Measurements from ENCODE around the gene ZNF783.
A peak's percentile ranks its signal among the peaks of the same experiment; 100 is the strongest.
"Not testable (repeated sequence)": the region's sequence is repeated elsewhere in the genome, so short reads cannot be mapped to it uniquely, and the experiment has no call there.

Gene ZNF783

DNA sequence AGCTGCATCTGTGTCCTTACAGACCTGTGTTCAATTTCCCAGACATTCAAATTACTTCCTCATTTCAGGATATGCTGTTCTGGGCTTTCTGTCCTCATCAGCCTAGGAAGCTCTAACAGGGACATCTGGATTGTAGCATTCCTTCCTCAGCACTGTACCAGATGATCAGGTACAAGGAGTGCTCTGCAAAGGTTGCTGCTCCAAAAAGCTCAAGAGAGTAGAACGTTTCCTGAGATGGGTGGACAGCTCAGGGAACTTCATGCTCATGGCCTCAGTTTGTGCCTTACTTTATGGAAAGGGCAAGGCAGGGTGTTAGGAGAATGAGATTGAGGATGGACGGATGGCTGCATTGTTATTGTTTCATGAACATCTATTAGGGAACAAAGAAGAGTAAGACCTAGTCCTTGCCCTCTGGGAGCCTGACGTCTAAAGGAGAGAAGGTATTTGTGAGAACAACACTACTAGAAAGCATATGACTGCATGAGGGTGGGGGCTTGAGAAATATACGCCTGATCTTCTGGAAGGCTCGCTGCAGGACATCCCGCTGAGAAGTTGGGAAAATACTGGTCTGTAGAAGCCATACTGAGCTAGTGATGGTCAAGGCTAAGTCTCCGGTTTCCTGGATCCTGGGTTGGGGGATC lies 33.0 kb upstream of the ZNF783 start:
- H3K9me3 ChIP-seq = no peaks in the 10 kb centered on the region
- no peak for DNase-seq (ENCODE audit: low spot score in 2 of 2)
- H3K4me1 ChIP-seq = no peaks in the 10 kb centered on the region
- no peaks in the 10 kb centered on the region for H3K27me3 ChIP-seq (ENCODE audit: low read depth)
- H3K36me3 ChIP-seq (replicated peaks) = peaks cover 12% of the 10 kb centered on the region
- in situ Hi-C loops (cut with MboI; ENCODE audit: low sequenced_read_pairs) = no loop called here
- no peak overlapping the region for H3K4me3 ChIP-seq

DNA sequence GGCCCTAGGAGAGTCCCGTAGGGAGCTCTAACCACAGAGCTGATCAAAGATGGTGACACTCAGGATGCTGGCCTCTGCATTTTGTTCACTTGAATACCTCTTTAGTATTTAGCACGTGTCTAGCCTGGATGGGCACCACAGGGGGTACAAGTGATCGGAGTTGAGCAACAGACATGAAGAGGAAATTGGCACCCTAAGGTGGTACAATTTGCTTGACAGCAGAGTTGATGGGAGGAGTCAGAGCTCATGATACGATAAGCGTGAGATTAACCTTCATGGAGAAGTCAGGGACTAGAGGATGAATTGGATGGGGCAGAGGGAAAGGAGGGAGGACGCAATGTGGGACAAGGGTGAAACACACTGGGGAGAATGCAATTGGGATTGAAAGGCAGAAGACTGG lies 32.5 kb upstream of the ZNF783 start:
- Histone ChIP-seq H3K4me3 (no peak overlapping the region), H3K27me3 (ENCODE audit: low read depth) (no peaks in the 10 kb centered on the region), H3K9me3 (no peaks in the 10 kb centered on the region), H3K4me1 (no peaks in the 10 kb centered on the region), H3K36me3 (replicated peaks) (peaks cover 8% of the 10 kb centered on the region)
- in situ Hi-C loops (cut with MboI; ENCODE audit: low sequenced_read_pairs) = no loop called here
- no peak for DNase-seq (ENCODE audit: low spot score in 2 of 2)

DNA sequence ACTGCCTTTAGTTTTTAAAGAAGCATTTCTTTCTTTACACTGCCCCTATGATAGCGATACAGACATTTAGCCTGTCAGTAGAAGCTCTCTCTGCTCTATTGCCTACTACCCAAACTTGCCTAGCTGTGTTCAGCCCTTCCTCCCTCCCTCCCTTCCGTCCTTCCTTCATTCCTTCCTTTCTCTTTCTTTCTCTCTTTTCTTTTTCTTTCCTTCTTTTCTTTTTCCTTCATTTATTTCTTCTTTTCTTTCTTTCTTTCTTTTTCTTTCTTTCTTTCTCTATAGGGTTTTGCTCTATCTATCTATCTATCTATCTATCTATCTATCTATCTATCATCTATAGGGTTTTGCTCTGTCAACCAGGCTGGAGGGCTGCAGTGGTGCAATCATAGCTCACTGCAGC lies 29.6 kb upstream of the ZNF783 start:
- no peaks in the 10 kb centered on the region for H3K9me3 ChIP-seq
- H3K27me3 ChIP-seq (ENCODE audit: low read depth) = no peaks in the 10 kb centered on the region
- H3K4me1 ChIP-seq = no peaks in the 10 kb centered on the region
- no peaks in the 10 kb centered on the region for H3K36me3 ChIP-seq (replicated peaks)
- in situ Hi-C loops (cut with MboI; ENCODE audit: low sequenced_read_pairs) = no loop called here
- H3K4me3 ChIP-seq = no peak overlapping the region
- no peak for DNase-seq (ENCODE audit: low spot score in 2 of 2)

DNA sequence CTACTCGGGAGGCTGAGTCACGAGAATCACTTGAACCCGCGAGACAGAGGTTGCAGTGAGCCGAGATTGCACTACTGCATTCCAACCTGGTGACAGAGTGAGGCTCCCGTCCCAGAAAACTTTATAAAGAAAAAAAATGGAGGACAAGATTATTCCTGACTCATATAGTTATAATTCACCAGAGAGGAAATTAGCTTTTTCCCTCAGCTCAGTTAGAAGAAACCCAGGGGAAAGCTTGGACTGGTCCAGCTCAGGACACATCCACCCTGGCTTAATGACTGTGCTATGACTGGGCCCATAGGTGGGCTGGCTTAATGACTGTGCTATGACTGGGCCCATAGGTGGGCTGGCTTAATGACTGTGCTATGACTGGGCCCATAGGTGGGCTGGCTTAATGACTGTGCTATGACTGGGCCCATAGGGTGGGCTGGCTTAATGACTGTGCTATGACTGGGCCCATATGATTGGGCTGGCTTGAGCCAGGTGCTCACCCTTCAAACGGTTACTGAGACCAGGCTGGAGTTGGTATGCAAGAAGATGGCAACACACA lies 28.3 kb upstream of the ZNF783 start:
- H3K36me3 ChIP-seq (replicated peaks); H3K4me3 ChIP-seq; DNase-seq (ENCODE audit: low spot score in 2 of 2); in situ Hi-C loops (cut with MboI; ENCODE audit: low sequenced_read_pairs); H3K9me3 ChIP-seq; H3K4me1 ChIP-seq; H3K27me3 ChIP-seq (ENCODE audit: low read depth): not testable (repeated sequence)

DNA sequence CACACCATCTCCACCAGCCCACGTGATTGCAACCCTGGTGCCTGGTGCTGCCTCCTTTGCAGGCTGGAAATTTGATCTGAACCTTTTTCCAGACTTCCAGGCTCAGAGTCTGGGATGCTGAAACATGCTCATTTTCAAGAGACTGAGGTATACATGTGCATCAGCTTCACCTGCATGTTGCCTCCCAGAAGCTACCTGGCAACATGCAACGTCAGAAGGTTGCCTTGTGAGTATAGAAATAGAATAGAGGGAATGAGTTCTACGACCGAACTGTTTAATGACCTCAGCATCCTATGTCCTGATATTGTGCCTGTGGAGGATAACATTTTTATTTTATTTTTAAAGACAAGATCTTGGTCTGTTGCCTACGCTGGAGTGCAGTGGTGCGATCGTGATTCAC lies 24.5 kb upstream of the ZNF783 start:
- Histone ChIP-seq H3K27me3 (ENCODE audit: low read depth) (no peaks in the 10 kb centered on the region), H3K4me1 (peaks cover 11% of the 10 kb centered on the region), H3K9me3 (no peaks in the 10 kb centered on the region), H3K4me3 (no peak overlapping the region), H3K36me3 (replicated peaks) (no peaks in the 10 kb centered on the region; the same call in 1 of the 2 replicates)
- no peak for DNase-seq (ENCODE audit: low spot score in 2 of 2)
- in situ Hi-C loops (cut with MboI; ENCODE audit: low sequenced_read_pairs) = no loop called here

DNA sequence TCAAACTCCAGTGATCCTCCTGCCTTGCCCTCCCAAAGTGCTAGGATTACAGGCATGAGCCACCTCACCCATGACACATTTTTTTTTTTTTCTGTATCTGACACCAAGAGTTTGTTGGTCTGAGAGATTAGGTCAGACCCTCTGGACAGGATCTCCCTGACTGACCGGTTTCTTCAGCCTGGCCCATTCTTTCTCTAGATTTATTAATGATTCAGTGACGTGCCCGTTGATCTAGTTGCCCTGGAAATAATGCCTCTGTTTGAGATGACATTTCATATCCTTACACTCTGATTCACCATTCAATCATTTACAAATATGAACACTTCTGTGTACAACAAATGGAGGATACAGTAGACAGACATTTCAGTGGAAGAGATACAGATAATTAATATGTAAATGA lies 23.9 kb upstream of the ZNF783 start:
- in situ Hi-C loops (cut with MboI; ENCODE audit: low sequenced_read_pairs) = no loop called here
- no peak for DNase-seq (ENCODE audit: low spot score in 2 of 2)
- Histone ChIP-seq H3K36me3 (replicated peaks) (no peaks in the 10 kb centered on the region; the same call in 1 of the 2 replicates), H3K4me1 (peaks cover 11% of the 10 kb centered on the region), H3K4me3 (no peak overlapping the region), H3K27me3 (ENCODE audit: low read depth) (no peaks in the 10 kb centered on the region), H3K9me3 (no peaks in the 10 kb centered on the region)

DNA sequence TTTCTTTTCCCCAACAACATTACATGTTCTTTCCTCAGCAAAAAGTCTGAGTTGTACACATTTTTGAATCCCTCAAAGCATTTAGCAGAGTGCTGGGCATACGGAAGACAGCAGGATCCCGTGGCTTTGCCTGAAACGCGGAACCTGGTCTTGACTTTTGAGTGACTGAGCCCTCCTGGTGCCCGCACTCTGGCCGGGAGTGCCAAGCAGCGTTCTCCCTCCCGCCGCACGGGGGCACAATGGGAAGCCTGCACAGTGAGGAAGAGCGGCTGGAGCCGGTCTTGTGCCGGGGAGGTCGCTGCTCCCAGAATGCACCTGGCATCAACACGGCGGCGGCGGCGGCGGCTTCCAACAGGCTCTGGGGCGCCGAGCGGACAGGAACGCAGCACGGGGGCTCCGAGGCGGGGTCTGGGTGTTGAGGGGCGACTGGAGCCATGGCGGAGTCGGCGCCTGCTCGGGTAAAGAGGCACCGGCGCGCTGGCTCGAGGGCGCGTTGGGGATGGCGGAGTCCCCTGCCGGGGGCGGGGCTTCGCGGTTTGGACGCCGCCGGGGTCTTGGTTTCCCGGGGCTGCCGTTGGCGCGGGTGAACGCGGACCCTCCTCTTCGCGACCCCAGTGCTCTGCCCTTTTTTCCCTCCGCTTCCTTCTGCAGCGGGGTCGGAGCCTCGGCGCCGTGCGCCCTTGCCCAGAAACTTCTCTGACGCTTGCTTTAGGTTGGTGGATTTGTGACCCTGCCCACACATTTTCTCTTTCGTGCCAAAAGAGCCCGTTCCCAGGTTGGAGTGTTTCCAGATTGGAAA lies 22.5 kb upstream of the ZNF783 start, which contains the start of gene ZNF212:
Gene ZNF212, plus strand, starts transcription at position 307 of the 799 bp plus-strand sequence. Its CDS starts 128 bp downstream, at position 435.
- no peaks in the 10 kb centered on the region for H3K9me3 ChIP-seq
- peaks cover 11% of the 10 kb centered on the region for H3K4me1 ChIP-seq
- no peaks in the 10 kb centered on the region; the same call in 1 of the 2 replicates for H3K36me3 ChIP-seq (replicated peaks)
- H3K4me3 ChIP-seq = peak within 1 kb of the TSS; percentile 99
- peak; percentile 92 to 94 for DNase-seq (ENCODE audit: low spot score in 2 of 2)
- no peaks in the 10 kb centered on the region for H3K27me3 ChIP-seq (ENCODE audit: low read depth)
- in situ Hi-C loops (cut with MboI; ENCODE audit: low sequenced_read_pairs) = no loop called here

DNA sequence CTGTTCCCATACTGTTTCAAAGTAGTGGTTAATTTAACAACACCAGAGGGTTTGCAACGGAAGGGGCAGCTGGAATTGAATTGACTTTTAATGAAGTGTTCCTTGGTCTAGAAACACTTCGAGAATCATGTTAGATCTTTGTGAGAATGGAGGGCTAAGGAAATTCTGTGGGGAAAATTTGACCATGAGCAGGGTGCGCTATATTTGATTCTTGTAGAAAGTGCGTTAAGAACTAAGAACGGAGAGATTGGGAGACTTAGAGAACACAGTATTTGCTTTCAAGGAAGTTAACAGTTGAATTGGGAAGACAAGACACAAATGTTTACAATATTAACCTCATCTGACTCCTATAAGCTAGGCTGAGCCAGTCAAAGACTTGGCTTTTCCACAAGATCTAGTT lies 21.4 kb upstream of the ZNF783 start:
- Histone ChIP-seq H3K4me1 (peaks cover 11% of the 10 kb centered on the region), H3K27me3 (ENCODE audit: low read depth) (no peaks in the 10 kb centered on the region), H3K36me3 (replicated peaks) (no peaks in the 10 kb centered on the region; the same call in 1 of the 2 replicates), H3K9me3 (no peaks in the 10 kb centered on the region), H3K4me3 (peak overlapping the region; percentile 99)
- in situ Hi-C loops (cut with MboI; ENCODE audit: low sequenced_read_pairs) = no loop called here
- DNase-seq (ENCODE audit: low spot score in 2 of 2) = no peak

DNA sequence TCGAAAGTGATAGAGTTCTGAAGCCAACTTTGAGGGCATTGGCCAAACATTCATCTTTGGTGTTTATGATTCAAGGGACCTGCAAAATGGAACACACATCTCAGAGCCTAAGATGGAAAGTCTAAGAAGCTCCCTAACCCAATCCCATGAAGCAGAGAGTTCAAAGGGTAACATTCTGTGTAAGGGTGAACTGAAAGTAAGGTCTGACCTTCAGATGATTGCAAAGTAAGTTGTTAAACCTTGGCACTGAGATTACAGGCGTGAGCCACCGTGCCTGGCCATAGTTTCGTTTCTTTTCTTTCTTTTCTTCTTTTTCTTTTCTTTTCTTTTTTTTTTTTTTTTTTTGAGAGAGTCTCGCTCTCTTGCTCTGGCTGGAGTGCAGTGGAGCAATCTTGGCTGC lies 20.3 kb upstream of the ZNF783 start:
- no peak for DNase-seq (ENCODE audit: low spot score in 2 of 2)
- no peaks in the 10 kb centered on the region for H3K27me3 ChIP-seq (ENCODE audit: low read depth)
- H3K4me3 ChIP-seq = no peak overlapping the region
- in situ Hi-C loops (cut with MboI; ENCODE audit: low sequenced_read_pairs) = no loop called here
- peaks cover 11% of the 10 kb centered on the region for H3K4me1 ChIP-seq
- no peaks in the 10 kb centered on the region for H3K9me3 ChIP-seq
- H3K36me3 ChIP-seq (replicated peaks) = no peaks in the 10 kb centered on the region; the same call in 1 of the 2 replicates

DNA sequence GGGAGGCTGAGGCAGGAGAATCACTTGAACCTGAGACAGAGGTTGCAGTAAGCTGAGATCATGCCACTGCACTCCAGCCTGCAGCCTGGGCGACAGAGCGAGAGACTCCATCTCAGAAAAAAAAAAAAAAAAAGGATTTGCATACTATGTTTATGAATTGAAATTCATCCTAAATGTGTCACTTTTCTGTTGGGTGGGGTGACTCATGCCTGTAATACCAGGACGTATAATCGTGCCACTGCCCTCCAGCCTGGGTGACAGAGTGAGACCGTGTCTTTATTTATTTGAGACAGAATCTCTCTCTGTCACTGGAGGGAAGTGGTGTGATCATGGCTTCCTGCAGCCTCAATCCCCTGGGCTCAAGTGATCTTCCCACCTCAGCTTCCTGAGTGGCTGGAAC lies 16.8 kb upstream of the ZNF783 start:
- no peak for DNase-seq (ENCODE audit: low spot score in 2 of 2)
- no peaks in the 10 kb centered on the region for H3K36me3 ChIP-seq (replicated peaks)
- in situ Hi-C loops (cut with MboI; ENCODE audit: low sequenced_read_pairs) = no loop called here
- no peaks in the 10 kb centered on the region for H3K9me3 ChIP-seq
- H3K4me3 ChIP-seq = no peak overlapping the region
- H3K4me1 ChIP-seq = peaks cover 6% of the 10 kb centered on the region; the same call in 1 of the 2 replicates
- H3K27me3 ChIP-seq (ENCODE audit: low read depth) = no peaks in the 10 kb centered on the region

DNA sequence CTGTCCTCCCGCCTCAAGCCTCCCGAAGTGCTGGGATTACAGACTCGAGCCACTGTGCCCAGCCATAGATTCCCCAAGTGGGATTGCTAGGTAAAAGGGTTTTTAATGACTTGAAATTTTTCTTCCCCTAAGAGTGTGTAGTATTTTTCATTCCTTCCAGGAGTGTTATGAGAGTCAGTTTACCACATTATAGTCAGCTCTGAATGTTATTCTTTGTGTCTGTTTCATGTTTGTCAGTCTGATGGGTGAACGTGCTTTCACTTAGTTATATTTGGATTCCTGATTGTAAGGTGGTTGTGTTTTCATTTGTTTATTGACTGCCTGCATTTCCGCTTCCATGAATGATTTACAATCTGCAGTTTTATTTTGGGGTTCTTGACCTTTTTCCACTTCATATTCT lies 16.3 kb upstream of the ZNF783 start:
- no peak for DNase-seq (ENCODE audit: low spot score in 2 of 2)

DNA sequence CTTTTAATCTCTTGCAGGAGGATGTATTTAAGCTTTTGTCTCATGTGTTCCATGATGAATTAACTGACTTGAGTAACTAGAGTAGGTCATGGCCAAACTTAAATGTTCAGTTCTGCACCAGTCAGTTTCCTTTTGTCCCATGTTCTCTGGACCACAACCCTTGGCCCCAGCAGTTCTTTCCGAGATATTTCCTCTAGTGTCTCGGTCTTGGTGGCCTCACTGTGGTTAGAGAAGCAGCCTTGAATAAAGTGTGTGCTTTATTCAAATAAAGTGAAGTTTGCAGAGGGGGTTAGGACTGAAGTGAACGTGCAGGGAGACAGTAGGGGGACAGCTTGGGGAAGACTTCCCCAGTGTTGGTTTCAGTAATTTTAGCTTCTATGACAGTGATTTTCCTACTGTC lies 13.2 kb upstream of the ZNF783 start:
- peaks cover 24% of the 10 kb centered on the region for H3K36me3 ChIP-seq (replicated peaks)
- H3K27me3 ChIP-seq (ENCODE audit: low read depth) = no peaks in the 10 kb centered on the region
- no peaks in the 10 kb centered on the region for H3K4me1 ChIP-seq
- no peak for DNase-seq (ENCODE audit: low spot score in 2 of 2)
- in situ Hi-C loops (cut with MboI; ENCODE audit: low sequenced_read_pairs) = no loop called here
- no peak overlapping the region for H3K4me3 ChIP-seq
- no peaks in the 10 kb centered on the region for H3K9me3 ChIP-seq

More for the DNA sequence above, 16.3 kb upstream of the ZNF783 start:
- in situ Hi-C loops (cut with MboI; ENCODE audit: low sequenced_read_pairs) = no loop called here
- Histone ChIP-seq H3K27me3 (ENCODE audit: low read depth) (no peaks in the 10 kb centered on the region), H3K4me3 (no peak overlapping the region), H3K4me1 (peaks cover 1% of the 10 kb centered on the region; the same call in 1 of the 2 replicates), H3K36me3 (replicated peaks) (0 out of 2 replicates have a peak, but pooled peaks cover 3% of the 10 kb centered on the region), H3K9me3 (no peaks in the 10 kb centered on the region)

DNA sequence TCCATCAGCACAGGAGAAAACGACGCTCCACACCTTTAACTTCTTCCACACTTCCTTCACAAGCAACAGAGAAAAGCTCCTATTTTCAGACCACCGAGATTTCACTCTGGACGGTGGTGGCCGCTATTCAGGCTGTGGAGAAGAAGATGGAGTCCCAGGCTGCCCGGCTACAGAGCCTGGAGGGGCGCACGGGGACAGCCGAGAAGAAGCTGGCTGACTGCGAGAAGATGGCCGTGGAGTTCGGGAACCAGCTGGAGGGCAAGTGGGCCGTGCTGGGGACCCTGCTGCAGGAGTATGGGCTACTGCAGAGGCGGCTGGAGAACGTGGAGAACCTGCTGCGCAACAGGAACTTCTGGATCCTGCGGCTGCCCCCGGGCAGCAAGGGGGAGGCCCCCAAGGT lies 11.8 kb upstream of the ZNF783 start:
- in situ Hi-C loops (cut with MboI; ENCODE audit: low sequenced_read_pairs); H3K27me3 ChIP-seq (ENCODE audit: low read depth); H3K4me3 ChIP-seq; H3K9me3 ChIP-seq; DNase-seq (ENCODE audit: low spot score in 2 of 2); H3K4me1 ChIP-seq: not testable (repeated sequence)
- H3K36me3 ChIP-seq (replicated peaks) = peaks cover 36% of the 10 kb centered on the region

DNA sequence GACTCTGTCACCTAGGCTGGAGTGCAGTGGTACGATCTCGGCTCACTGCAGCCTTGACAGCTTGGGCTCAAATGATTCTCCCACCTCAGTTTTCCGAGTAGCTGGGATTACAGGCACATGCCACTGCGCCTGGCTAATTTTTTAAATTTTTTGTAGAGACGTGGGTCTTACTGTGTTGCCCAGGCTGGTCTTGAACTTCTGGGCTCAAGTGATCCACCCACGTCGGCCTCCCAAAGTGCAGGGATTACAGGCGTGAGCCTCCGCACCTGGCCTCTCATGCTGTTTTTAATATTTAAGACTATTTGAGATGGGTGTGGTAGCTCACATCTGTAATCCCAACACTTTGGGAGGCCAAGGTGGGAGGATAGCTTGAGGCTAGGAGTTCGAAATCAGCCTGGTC lies 10.5 kb upstream of the ZNF783 start:
- H3K4me3 ChIP-seq; H3K9me3 ChIP-seq; in situ Hi-C loops (cut with MboI; ENCODE audit: low sequenced_read_pairs); H3K27me3 ChIP-seq (ENCODE audit: low read depth); H3K4me1 ChIP-seq; DNase-seq (ENCODE audit: low spot score in 2 of 2): not testable (repeated sequence)
- peaks cover 36% of the 10 kb centered on the region for H3K36me3 ChIP-seq (replicated peaks)

Measured in HAP-1 (cell line).